A673 (cell line): Measurements from ENCODE around the gene FPR3. TPM values are rescaled to one million over a fixed set of nuclear protein-coding genes. Genes with fewer than 3 reads are reported as not detected.
"Not testable (repeated sequence)": the region's sequence is repeated elsewhere in the genome, so short reads cannot be mapped to it uniquely, and the experiment has no call there.

Experiments used
- BruUV-seq: library from RNA; stranded (reverse); fragments of 400-500 nt; replicated peaks from 2 replicates; lab custom pipeline; 2021; lab: Mats Ljungman, UMichigan
- CTCF ChIA-PET: fragments of 300-600 bp; sonication (Branson Sonifier 250); formaldehyde crosslinking; loops from one replicate; lab custom pipeline; 2022; ENCODE audit warnings: antibody characterized with exemption; lab: Charles Lee
- POLR2A ChIA-PET: fragments of 300-600 bp; sonication (Branson Sonifier 250); formaldehyde crosslinking; loops from one replicate; lab custom pipeline; 2022; ENCODE audit warnings: antibody characterized with exemption; ENCODE audit not compliant: low non-redundant PET; lab: Charles Lee
- DNase-seq: peaks from one replicate; pipeline ENCODE4 v3.0.0-alpha.2; 2015; ENCODE audit warnings: low spot score
- H3K27ac ChIP-seq: fragments of 200-600 bp; sonication (generic); 2 replicates; pipeline ENCODE4 v1.5.1; 2016; ENCODE audit warnings: mixed run types, low read depth, mild to moderate bottlenecking, mixed read lengths, antibody characterized with exemption, low read length; ENCODE audit not compliant: poor library complexity, severe bottlenecking
- H3K27me3 ChIP-seq: fragments of 200-600 bp; sonication (generic); replicated peaks from 2 replicates; pipeline ENCODE4 v1.6.1; 2017; ENCODE audit warnings: mixed run types, low read depth, mild to moderate bottlenecking, mixed read lengths, antibody characterized with exemption, low read length; ENCODE audit not compliant: insufficient read depth, poor library complexity
- H3K36me3 ChIP-seq: fragments of 200-600 bp; sonication (generic); 2 replicates; pipeline ENCODE4 v1.6.1; 2016; ENCODE audit warnings: mixed run types, mild to moderate bottlenecking, mixed read lengths, antibody characterized with exemption, low read length; ENCODE audit not compliant: insufficient read depth, poor library complexity, severe bottlenecking
- H3K4me1 ChIP-seq: fragments of 200-600 bp; sonication (generic); 2 replicates; pipeline ENCODE4 v1.6.1; 2017; ENCODE audit warnings: mixed run types, mild to moderate bottlenecking, mixed read lengths, antibody characterized with exemption, low read length; ENCODE audit not compliant: insufficient read depth, poor library complexity, severe bottlenecking
- H3K4me3 ChIP-seq: fragments of 200-600 bp; sonication (generic); 2 replicates; pipeline ENCODE4 v1.5.1; 2016; ENCODE audit warnings: low read depth, mixed run types, mild to moderate bottlenecking, mixed read lengths, low read length; ENCODE audit not compliant: poor library complexity, severe bottlenecking
- H3K9me3 ChIP-seq: fragments of 200-600 bp; sonication (generic); 2 replicates; pipeline ENCODE4 v1.6.1; 2016; ENCODE audit warnings: mixed run types, low read depth, mild to moderate bottlenecking, mixed read lengths, antibody characterized with exemption, low read length; ENCODE audit not compliant: poor library complexity, severe bottlenecking
- EZH2 ChIP-seq: fragments of 200-600 bp; sonication (generic); IDR thresholded peaks from 2 replicates; pipeline ENCODE4 v1.6.1; 2017; ENCODE audit warnings: borderline replicate concordance, low read depth, mild to moderate bottlenecking, mixed read lengths, antibody characterized with exemption, low read length; ENCODE audit not compliant: poor library complexity, severe bottlenecking
- intact Hi-C: fragments of 100-400 bp; cut with micrococcal nuclease; formaldehyde crosslinking; loops from one replicate; pipeline ENCODE4 v1.10.0; 2022; ENCODE audit not compliant: unreplicated experiment
- total RNA-seq: library from RNA; stranded (reverse); gene quantifications from 2 replicates; pipeline ENCODE4 v1.2.3, GENCODE V29; 2021
- TF ChIP-seq, protein P1 (sequence below): fragments of 300-800, 200-600 bp; sonication (generic); conservative IDR thresholded peaks from 2 replicates; pipeline ENCODE4 v1.5.1; 2017; ENCODE audit warnings: low read depth, mild to moderate bottlenecking, antibody characterized with exemption, low read length, moderate library complexity, mixed read lengths

The FPR3 gene
- total RNA-seq, 1 experiment from 2014 or later: not detected

DNA sequence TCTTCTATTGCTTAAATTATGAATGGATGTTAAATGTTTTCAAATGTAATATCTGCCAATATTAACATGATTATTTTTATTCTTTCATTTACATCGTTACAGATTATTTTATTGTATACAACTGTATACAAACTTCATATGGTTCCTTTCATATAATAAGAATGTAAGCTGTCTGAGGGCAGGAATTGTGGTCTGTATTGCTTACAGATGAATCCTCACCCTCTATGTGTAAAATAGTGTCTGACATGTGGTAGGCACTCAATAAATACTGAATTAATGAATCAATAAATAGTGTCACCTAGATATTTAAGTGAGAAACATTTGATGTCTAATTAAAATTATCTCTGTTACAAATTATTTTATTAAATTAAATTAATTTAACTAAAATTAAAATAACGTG, 7.8 kb downstream of the FPR3 start:
- no TSS peak for BruUV-seq
- POLR2A ChIA-PET: no interaction called here
- H3K27me3 ChIP-seq: no peaks in the 10 kb centered on the region
- no peak for TF ChIP-seq EZH2
- TF ChIP-seq, protein P1, sequence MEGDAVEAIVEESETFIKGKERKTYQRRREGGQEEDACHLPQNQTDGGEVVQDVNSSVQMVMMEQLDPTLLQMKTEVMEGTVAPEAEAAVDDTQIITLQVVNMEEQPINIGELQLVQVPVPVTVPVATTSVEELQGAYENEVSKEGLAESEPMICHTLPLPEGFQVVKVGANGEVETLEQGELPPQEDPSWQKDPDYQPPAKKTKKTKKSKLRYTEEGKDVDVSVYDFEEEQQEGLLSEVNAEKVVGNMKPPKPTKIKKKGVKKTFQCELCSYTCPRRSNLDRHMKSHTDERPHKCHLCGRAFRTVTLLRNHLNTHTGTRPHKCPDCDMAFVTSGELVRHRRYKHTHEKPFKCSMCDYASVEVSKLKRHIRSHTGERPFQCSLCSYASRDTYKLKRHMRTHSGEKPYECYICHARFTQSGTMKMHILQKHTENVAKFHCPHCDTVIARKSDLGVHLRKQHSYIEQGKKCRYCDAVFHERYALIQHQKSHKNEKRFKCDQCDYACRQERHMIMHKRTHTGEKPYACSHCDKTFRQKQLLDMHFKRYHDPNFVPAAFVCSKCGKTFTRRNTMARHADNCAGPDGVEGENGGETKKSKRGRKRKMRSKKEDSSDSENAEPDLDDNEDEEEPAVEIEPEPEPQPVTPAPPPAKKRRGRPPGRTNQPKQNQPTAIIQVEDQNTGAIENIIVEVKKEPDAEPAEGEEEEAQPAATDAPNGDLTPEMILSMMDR: no peak
- H3K27ac ChIP-seq: no peak overlapping the region
- H3K36me3 ChIP-seq: no peaks in the 10 kb centered on the region
- intact Hi-C loops: loop anchor here (10.0 kb wide), 2 partner anchors 198 to 328 kb away; partner anchors contain the start of gene CEACAM18
- CTCF ChIA-PET: no interaction called here
- H3K9me3 ChIP-seq: no peaks in the 10 kb centered on the region
- H3K4me3 ChIP-seq: no peak overlapping the region
- peaks cover 23% of the 10 kb centered on the region for H3K4me1 ChIP-seq
- DNase-seq: no peak

DNA sequence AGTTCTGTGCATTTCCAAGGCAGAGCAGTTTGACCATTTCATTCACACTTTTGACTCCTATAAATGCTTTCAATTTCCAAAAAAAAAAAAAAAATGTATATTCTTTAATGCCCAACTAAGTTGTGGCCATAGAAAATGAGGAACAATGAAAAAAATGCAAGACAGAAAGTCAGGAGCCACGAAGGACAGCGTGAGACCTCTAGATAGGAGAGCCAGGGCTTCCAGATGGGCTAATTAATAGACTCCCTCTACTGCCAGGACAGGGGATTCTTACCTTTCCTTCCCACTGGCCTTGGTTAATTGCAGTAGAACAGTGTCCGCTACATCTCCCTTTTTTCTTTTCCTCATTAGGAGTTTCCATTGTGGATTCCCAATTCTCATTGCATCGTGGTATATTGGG, 8.6 kb downstream of the FPR3 start:
- Histone ChIP-seq H3K36me3 (no peaks in the 10 kb centered on the region), H3K9me3 (no peaks in the 10 kb centered on the region), H3K4me1 (peaks cover 23% of the 10 kb centered on the region), H3K27ac (no peak overlapping the region), H3K4me3 (no peak overlapping the region), H3K27me3 (no peaks in the 10 kb centered on the region)
- BruUV-seq: no TSS peak
- DNase-seq: no peak
- TF ChIP-seq, protein P1: no peak
- no peak for TF ChIP-seq EZH2
- ChIA-PET POLR2A (no interaction called here), CTCF (no interaction called here)
- intact Hi-C loops: loop anchor here (10.0 kb wide), 2 partner anchors 199 to 329 kb away; partner anchors contain the start of gene CEACAM18

DNA sequence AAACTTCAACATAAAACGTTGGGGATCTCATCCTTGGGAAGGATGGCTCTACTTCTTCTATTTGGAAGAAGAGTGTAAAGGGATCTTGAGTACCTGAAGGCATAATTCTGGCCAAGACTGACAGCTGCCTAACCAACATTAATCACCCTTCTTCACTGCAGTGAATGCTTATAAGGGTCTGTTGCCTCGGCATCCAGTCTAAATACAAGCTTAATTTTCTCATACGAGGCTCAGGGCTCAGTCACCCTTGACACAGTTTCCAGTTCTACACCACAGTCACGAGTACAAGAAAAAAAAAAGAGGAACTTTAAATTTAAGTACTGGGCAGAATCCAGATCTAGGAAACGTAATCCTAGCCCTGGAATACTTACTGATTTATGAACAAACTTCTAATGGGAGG, 9.0 kb downstream of the FPR3 start:
- no peaks in the 10 kb centered on the region for H3K9me3 ChIP-seq
- H3K27ac ChIP-seq: no peak overlapping the region
- BruUV-seq: no TSS peak
- TF ChIP-seq EZH2: no peak
- TF ChIP-seq, protein P1: no peak
- no peak overlapping the region for H3K4me3 ChIP-seq
- CTCF ChIA-PET: no interaction called here
- H3K36me3 ChIP-seq: no peaks in the 10 kb centered on the region
- POLR2A ChIA-PET: no interaction called here
- peaks cover 23% of the 10 kb centered on the region for H3K4me1 ChIP-seq
- H3K27me3 ChIP-seq: no peaks in the 10 kb centered on the region
- no peak for DNase-seq
- intact Hi-C loops: loop anchor here (10.0 kb wide), 2 partner anchors 199 to 329 kb away; partner anchors contain the start of gene CEACAM18

DNA sequence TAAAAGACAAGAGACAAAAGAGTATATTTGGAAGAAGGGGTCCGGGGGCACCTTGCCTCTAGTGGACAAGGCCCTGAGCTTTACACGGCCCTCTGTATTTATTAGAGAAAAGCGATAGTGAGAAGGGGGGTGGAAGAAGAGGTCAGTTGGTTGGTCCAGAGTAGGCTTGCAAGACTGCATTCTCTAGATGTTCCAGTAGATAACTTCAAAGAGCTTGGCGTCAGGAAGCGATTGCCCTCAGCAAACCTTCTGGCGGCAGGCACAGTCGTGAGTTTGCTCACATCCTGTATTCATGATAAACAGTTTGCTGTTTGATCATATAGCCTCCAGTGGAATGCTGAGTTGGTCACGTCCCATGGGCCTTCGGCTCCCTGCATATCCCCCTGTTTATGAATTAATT, 9.8 kb downstream of the FPR3 start:
- H3K4me3 ChIP-seq, POLR2A ChIA-PET, H3K27ac ChIP-seq, DNase-seq, H3K36me3 ChIP-seq, H3K9me3 ChIP-seq, CTCF ChIA-PET, BruUV-seq, H3K27me3 ChIP-seq: not testable (repeated sequence)
- intact Hi-C loops: loop anchor here (5.0 to 10.0 kb wide), 3 partner anchors 142 to 330 kb away; partner anchors contain the start of gene CEACAM18
- H3K4me1 ChIP-seq: peaks cover 25% of the 10 kb centered on the region

DNA sequence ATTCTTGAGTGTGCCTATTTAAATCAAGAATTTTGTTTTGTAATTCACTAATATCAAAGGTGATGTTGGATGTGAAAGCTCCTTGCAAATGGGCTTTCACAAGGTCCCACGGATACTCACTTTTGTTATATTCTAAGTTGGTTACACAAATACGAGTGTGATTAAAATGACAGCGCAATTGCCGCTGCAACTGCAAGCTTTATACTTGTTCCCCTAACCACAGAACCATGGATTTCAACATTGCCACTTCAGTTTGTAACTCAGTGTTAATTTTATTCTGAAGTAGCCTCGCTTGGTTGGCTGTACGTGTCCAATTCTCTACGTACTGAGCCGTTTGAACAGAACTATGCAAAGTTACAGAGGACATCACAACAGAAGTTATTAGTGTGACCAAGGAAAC, 10.4 kb downstream of the FPR3 start:
- H3K9me3 ChIP-seq, H3K36me3 ChIP-seq, H3K27me3 ChIP-seq, POLR2A ChIA-PET, CTCF ChIA-PET, H3K27ac ChIP-seq, H3K4me3 ChIP-seq, DNase-seq, BruUV-seq: not testable (repeated sequence)
- intact Hi-C loops: loop anchor here (5.0 to 10.0 kb wide), 3 partner anchors 143 to 331 kb away; partner anchors contain the start of gene CEACAM18
- peaks cover 27% of the 10 kb centered on the region for H3K4me1 ChIP-seq
